ENCODE measurements around the gene CDHR3. TPM values are rescaled to one million over a fixed set of nuclear protein-coding genes. Genes with fewer than 3 reads are reported as not detected.

Gene CDHR3
- total RNA-seq, 1 donor from 2014 or later: 5.7 TPM

GRCh38 chr7:106064771-106065574, 101.9 kb downstream of the CDHR3 start:
- Histone ChIP-seq H3K9me3 (no peaks in the 10 kb centered on the region), H3K36me3 (no peaks in the 10 kb centered on the region), H3K4me3 (peak overlapping the region; percentile 37 to 50), H3K4me1 (peaks cover 7 to 9% of the 10 kb centered on the region in 2 donors), H3K27me3 (no peaks in the 10 kb centered on the region), H3K27ac (peak overlapping the region; percentile 68 to 75)
- peak; percentile 82 to 93 for DNase-seq (ENCODE audit: low spot score in 2 of 2)
- TF ChIP-seq CTCF (IDR thresholded peaks at IDR 0.05): no peak
- intact Hi-C loops (cut with DNase I): loop anchor here (1.0 to 10.0 kb wide), 3 partner anchors 47 to 220 kb away; partner anchors contain the start of genes ATXN7L1, NAMPT and SYPL1

DNA sequence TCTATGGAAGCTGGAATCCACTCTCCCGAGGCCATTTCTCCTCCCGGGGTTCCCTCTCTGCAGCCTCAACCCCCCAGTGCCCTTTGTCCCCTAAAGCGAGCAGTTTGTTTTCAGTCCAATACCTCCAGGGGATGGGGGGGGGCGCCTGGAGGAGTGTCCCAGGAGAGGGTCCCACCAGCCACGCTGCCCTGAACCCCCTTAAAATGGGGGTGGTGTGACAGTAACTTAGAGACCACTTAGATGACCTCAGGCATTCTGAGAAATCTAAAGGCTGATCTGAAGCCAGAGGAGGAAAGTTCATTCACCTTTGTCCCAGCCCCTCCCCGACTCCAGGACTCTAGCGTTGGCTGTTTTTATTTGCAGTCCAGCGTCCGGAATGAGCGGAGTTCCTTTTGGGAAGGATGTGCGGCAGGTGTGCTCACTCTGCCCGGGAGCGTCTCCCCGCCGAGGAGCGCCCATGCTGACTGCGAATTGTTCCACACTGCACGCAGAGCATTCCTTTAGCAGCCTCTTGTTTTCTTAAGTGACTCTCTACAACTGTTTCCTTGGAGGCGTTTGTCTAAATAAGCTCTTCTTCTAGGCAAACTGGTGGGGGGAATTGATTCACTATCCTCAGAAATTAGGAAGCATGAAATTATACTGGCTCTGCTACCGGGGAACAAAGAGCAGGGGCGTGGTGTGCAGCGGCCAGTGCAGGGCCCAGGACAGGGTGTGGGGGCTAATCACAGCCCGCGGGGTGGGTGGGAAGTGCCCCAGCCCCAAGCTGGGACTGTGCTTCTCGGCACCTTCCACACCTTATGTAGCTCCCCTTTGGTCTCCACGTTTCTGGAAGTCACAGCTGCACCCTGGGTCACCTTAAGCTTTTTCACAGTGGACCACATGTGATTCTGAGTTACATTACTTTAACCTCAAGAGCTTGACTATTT, 102.8 kb downstream of the CDHR3 start:
- H3K4me3 ChIP-seq: peak overlapping the region; percentile 37 to 50
- no peak for TF ChIP-seq CTCF (IDR thresholded peaks at IDR 0.05)
- no peaks in the 10 kb centered on the region for H3K27me3 ChIP-seq
- H3K9me3 ChIP-seq: no peaks in the 10 kb centered on the region
- H3K27ac ChIP-seq: peak overlapping the region; percentile 68 to 75
- DNase-seq (ENCODE audit: low spot score in 2 of 2): peak in 1 of 2 donors; percentile 65
- peaks cover 7 to 9% of the 10 kb centered on the region in 2 donors for H3K4me1 ChIP-seq
- intact Hi-C loops (cut with DNase I): loop anchor here (1.0 to 10.0 kb wide), 2 partner anchors 46 to 219 kb away; partner anchors contain the start of genes NAMPT and SYPL1
- H3K36me3 ChIP-seq: no peaks in the 10 kb centered on the region

DNA sequence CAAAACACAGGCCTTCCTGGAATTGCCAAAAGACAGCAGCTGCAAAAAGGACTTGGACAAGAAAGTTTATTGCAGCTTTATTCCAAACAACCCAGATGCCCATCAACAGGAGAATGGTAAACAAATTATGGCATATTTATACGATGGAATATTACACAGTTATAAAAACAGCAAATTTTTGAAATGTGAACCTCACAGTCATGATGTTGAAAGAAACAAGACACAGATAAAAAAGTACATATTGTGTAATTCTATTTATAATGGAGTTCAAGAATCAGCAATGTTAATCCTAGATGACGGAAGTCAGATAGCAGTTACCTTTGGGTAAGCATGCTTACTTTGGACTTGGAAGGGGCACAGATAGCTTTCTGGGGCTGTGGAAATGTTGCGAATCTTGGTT, 104.6 kb downstream of the CDHR3 start:
- Histone ChIP-seq H3K36me3 (no peaks in the 10 kb centered on the region), H3K4me3 (no peak overlapping the region), H3K9me3 (no peaks in the 10 kb centered on the region), H3K4me1 (peaks cover 7 to 9% of the 10 kb centered on the region in 2 donors), H3K27me3 (no peaks in the 10 kb centered on the region), H3K27ac (no peak overlapping the region)
- no peak for DNase-seq (ENCODE audit: low spot score in 2 of 2)
- intact Hi-C loops (cut with DNase I): loop anchor here (10.0 kb wide), 1 partner anchor 217 kb away; the partner anchor contains the start of gene NAMPT
- no peak for TF ChIP-seq CTCF (IDR thresholded peaks at IDR 0.05)

GRCh38 chr7:106068538-106068961, 105.5 kb downstream of the CDHR3 start:
- no peak for DNase-seq (ENCODE audit: low spot score in 2 of 2)
- Histone ChIP-seq H3K4me1 (peaks cover 7 to 9% of the 10 kb centered on the region in 2 donors), H3K4me3 (no peak overlapping the region), H3K9me3 (no peaks in the 10 kb centered on the region), H3K36me3 (no peaks in the 10 kb centered on the region), H3K27ac (no peak overlapping the region), H3K27me3 (no peaks in the 10 kb centered on the region)
- intact Hi-C loops (cut with DNase I): loop anchor here (10.0 kb wide), 1 partner anchor 216 kb away; the partner anchor contains the start of gene NAMPT
- TF ChIP-seq CTCF (IDR thresholded peaks at IDR 0.05): no peak

- intact Hi-C loops (cut with DNase I): loop anchor here (10.0 kb wide), 1 partner anchor 216 kb away; the partner anchor contains the start of gene NAMPT
- H3K27ac ChIP-seq: no peak overlapping the region
- no peak for TF ChIP-seq CTCF (IDR thresholded peaks at IDR 0.05)
- H3K4me1 ChIP-seq: peaks cover 7 to 9% of the 10 kb centered on the region in 2 donors
- no peaks in the 10 kb centered on the region for H3K27me3 ChIP-seq
- H3K4me3 ChIP-seq: no peak overlapping the region
- DNase-seq (ENCODE audit: low spot score in 2 of 2): no peak
- H3K9me3 ChIP-seq: no peaks in the 10 kb centered on the region
- H3K36me3 ChIP-seq: no peaks in the 10 kb centered on the region
Observed at GRCh38 chr7:106068986-106069385, 105.9 kb downstream of the CDHR3 start.
